Measurements from ENCODE around the gene APEH.

Gene APEH

DNA sequence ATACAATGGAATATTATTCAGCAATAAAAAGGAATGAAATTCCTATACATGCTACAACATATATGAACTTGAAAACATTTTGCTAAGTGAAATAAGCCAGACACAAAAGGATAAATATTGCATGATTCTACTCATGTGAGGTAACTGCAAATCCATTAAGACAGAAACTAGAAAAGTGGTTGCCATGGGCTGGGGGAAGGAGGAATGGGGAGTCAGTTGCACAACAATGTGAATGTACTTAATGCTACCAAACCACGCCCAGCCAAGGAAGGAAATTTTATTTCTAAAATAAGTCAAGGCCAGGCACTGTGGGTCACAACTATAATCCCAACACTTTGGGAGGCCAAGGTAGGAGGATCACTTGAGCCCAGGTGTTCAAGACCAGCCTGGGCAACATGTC, 59.4 kb downstream of the APEH start:
- DNase-seq, result no peak
